Measurements from ENCODE around the gene GNGT2.

GRCh38 chr17:49241692-49242397 is 31.5 kb upstream of the GNGT2 start:
- no peak for TF ChIP-seq EZH2 (IDR thresholded peaks at IDR 0.05; ENCODE audit: insufficient read depth, low read length)
- TF ChIP-seq CTCF (IDR thresholded peaks at IDR 0.05; ENCODE audit: insufficient read depth, low read depth, low read length) = no peak

All from astrocyte (in vitro differentiated cells and primary cell).